RPMI7951 (cell line): ENCODE results near the gene CHORDC1. TPM values are rescaled to one million over a fixed set of nuclear protein-coding genes. Genes with fewer than 3 reads are reported as not detected.
"Not testable (repeated sequence)": the region's sequence is repeated elsewhere in the genome, so short reads cannot be mapped to it uniquely, and the experiment has no call there.

ENCODE experiments used
- DNase-seq: peaks from one replicate; pipeline ENCODE4 v3.0.0-alpha.2; 2012; ENCODE audit warnings: low read depth
- total RNA-seq: library from RNA; depleted of rRNA; stranded (reverse); fragments of >200 nt; shearing (Covaris generic); gene quantifications from 2 replicates; pipeline ENCODE4 v1.2.3, GENCODE V29; 2014; rRNA removed

CHORDC1 gene
- total RNA-seq, 1 experiment from 2014 or later = 44.2 TPM

DNA sequence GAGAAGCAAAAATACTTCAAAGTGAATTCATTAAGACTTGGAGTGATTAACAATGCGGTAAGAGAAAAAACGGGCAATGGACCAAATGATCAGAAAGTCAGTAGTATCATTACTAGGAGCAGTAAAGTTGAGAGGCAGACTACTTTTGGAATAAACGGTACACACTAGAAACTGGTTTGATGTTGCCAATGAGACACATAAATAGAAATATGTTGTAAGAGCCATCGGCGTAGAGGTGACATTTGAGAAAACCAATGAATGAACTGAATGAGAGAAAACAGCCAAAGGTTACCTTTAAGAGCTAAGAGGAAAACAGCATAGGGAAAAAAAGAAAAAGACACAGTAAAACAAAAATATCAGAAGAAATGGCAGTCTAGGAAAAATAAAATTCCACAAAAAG, 6.2 kb downstream of the CHORDC1 start:
- no peak for DNase-seq

- DNase-seq = no peak
Measured at GRCh38 chr11:90213322-90213721, 9.5 kb downstream of the CHORDC1 start.

DNA sequence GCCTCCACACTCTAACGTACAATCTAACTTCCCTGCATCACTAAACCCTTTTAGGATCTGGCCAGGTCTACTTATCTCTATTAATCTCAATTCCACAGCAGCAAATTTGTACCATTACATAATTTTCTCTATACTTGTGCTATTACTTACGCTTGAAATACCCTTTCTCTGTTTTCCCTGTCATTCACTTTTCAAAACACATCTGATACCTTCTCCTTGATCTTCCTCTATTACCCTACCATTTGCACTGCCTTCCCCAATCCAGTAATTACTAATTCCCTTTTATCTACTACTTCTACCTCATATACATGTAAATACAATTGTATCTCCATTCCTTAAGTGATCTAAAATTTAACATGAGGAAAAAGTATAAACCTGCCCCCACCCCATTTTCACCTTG, 14.0 kb downstream of the CHORDC1 start:
- no peak for DNase-seq

DNA sequence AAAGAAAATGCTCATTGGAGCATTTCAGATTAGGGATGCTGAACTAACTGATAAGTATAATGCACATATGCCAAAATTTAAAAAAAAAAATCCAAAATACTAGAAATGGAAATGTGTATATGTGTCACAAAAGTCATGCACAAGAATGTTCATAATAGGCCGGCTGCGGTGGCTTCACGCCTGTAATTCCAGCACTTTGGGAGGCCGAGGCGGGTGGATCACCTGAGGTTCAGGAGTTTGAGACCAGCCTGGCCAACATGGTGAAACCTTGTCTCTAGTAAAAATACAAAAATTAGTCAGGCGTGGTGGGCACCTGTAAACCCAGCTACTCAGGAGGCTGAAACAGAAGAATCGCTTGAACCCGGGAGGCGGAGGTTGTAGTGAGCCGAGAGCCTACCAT, 14.9 kb downstream of the CHORDC1 start:
- not testable (repeated sequence) for DNase-seq

DNA sequence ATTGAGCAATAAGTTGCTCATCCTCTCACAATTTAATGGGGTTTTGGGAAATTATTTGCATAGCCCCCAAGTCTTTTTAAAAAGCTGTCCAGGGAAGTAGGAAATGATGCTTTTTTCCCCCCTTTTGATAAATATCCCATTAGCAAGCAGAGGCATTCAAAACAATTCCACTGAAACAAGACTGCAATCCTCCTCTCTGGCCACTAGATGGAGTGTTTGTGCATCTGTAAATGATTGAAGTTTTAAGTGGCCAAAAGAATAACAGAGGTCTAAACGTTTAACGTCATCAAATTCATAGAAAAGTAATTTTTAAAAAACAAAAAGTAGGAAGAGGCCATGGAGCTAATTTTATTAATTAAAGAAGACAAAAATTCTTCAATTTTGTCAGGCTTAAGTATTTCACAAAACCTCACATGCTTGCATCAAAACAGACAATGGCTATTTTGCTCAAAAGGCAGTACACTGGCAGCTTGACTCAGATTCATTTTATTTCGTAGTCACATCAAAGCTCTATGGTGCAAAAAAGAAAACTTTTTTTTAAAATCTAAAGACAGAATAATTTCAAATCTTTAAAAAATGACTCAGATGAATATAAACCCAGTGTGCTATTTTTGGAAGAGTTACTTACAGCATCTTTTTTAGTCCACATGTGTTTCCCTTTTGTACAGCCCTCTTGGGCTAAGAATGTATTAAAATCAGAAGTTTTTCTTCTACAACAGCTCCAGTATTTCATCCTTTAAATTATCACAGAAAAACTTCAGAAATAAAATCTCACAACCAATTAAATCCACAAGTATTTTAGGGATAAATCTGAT, 17.8 kb downstream of the CHORDC1 start:
- peak; percentile 58 for DNase-seq

DNA sequence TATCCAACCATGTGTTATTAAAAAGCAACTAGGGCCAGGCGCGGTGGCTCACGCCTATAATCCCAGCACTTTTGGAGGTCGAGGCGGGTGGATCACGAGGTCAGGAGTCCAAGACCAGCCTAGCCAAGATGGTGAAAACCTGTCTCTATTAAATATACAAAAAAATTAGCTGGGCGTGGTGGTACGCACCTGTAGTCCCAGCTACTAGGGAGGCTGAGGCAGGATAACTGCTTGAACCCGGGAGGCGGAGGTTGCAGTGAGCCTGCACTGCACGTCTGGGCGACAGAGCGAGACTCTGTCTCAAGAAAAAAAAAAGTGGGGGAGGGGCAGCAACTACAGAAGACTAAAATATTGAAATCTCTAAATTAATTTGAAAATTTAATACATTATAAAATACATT, 18.4 kb downstream of the CHORDC1 start:
- DNase-seq = no peak

GRCh38 chr11:90202342-90202741, 20.5 kb downstream of the CHORDC1 start:
- DNase-seq = no peak

- no peak for DNase-seq
Measured at GRCh38 chr11:90197377-90197776, 25.5 kb downstream of the CHORDC1 start.

GRCh38 chr11:90192869-90193582, 29.8 kb downstream of the CHORDC1 start:
- no peak for DNase-seq

DNA sequence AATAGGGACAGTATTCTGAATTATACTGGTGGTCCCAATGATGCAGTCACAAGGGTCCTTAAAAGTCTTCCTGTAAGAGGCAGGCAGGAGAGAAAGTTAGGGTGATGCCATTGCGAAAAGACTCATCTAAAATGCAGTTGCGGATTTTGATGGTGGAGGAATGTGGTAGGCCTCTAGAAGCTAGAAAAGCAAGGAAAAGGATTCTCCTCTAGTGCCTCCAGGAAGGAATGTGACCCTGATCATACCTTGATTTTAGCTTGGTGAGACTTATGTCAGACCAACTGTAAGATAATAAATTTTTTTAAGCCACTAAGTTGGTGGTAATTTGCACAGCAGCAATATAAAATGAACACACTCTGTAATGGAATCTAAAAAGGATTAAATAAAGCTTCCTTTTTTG, 33.8 kb downstream of the CHORDC1 start:
- DNase-seq = no peak

DNA sequence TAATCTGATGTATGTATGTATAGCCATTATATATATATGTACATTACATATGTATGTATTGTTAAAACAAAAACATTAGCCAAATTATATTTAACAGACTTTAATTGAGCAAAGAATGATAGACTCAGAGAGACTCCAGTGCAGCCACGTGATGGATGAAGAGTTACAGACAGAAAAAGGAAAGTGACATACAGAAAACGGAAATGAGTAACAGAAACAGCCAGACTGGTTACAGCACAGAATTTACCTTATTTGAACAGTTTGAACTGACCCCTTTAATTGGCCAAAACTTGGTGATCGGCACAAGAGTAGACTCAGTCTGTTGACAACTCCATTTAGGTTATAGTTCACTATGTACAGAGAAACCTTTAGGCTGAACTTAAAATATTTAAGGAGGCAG, 35.0 kb downstream of the CHORDC1 start:
- DNase-seq = no peak

DNA sequence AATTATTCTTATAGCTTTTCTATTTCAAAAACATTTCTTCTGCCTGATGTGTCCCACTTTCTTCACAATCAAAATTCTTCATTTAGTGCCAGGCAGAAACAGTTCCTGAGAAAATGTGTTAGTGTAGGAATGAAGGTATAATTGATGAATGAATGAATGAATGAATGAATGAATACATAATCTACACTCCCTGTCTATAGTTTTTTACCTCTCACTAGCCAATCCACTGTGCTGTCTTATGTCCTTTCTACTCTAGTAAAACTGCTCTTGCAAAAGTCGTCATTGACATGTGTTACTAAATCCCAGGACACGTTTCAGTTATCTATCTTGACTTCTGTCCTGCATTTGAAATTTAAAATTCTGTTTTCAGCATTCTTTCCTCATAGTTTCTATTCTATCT, 42.9 kb downstream of the CHORDC1 start:
- DNase-seq = no peak

- no peak for DNase-seq
Measured at GRCh38 chr11:90178751-90179150, 44.1 kb downstream of the CHORDC1 start.

GRCh38 chr11:90176069-90176468, 46.8 kb downstream of the CHORDC1 start:
- DNase-seq = no peak

GRCh38 chr11:90171359-90171758, 51.5 kb downstream of the CHORDC1 start:
- no peak for DNase-seq

DNA sequence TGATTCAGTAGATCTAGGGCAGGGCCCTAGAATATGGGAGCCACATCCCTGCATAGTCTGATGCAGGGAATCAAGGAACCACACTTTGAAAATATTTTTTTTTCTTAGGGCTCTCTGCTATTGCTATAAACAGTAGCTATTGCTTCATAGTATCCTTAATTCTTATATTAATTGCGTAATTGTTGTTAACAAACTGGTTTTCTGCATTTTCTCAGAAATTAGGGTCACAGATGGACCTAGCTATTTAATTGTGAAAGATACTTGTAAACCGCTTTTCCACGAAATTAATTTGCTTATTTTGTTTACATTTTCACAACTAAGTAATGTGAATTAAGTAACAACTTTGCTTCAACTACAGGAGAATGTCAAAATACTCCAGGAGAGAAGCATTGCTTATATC, 54.3 kb downstream of the CHORDC1 start:
- no peak for DNase-seq

DNA sequence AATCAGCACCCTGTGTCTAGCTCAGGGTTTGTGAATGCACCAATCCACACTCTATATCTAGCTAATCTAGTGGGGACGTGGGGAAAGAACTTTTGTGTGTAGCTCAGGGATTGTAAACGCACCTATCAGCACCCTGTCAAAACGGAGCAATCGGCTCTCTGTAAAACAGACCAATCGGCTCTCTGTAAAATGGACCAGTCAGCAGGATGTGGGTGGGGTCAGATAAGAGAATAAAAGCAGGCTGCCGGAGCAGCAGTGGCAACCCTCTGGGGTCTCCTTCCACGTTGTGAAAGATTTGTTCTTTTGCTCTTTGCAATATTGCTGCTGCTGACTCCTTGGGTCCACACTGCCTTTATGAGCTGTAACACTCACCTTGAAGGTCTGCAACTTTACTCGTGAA, 55.1 kb downstream of the CHORDC1 start:
- not testable (repeated sequence) for DNase-seq

GRCh38 chr11:90166982-90167573, 55.8 kb downstream of the CHORDC1 start:
- not testable (repeated sequence) for DNase-seq

Other genes starting within 250 kb of the CHORDC1 start
- gene TRIM49C, start 191.9 kb downstream of the CHORDC1 start, total RNA-seq = not detected in 2 replicates
- not detected in 2 replicates for gene UBTFL1, start 137.1 kb downstream of the CHORDC1 start, total RNA-seq
- 0.24 and 0.59 TPM in 2 replicates for gene NAALAD2, start 88.4 kb downstream of the CHORDC1 start, total RNA-seq